Measurements from ENCODE around the gene PPME1.
A peak's percentile ranks its signal among the peaks of the same experiment; 100 is the strongest.

The PPME1 gene

DNA sequence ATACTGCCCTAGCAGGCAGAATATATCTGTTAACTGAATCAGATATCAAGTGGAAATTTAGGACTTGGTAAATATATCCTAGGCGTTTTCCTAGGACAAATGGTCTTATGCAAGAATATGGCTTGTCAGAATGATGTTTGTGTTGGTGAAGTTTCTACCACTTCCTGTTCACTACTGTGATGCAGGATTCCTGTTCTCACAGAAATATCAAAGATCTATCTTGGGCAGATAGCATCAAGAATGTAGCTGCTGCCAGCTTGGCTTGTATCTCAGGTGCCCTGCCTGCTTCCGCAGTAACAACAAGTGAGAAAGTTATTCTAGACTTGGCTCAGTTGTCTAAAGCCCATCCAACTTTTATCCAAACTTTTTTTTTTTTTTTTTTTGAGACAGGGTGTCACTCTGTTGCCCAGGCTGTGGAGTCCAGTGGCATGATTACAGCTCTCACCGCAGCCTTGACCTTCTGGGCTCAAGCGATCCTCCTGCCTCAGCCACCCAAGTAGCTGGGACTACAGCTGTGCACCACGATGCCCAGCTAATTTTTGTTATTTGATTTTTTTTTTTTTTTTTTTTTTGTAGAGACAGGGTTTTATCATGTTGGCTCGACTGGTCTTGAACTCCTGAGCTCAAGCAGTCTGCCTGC, 61.3 kb downstream of the PPME1 start:
- DNase-seq: peak; percentile 56

DNA sequence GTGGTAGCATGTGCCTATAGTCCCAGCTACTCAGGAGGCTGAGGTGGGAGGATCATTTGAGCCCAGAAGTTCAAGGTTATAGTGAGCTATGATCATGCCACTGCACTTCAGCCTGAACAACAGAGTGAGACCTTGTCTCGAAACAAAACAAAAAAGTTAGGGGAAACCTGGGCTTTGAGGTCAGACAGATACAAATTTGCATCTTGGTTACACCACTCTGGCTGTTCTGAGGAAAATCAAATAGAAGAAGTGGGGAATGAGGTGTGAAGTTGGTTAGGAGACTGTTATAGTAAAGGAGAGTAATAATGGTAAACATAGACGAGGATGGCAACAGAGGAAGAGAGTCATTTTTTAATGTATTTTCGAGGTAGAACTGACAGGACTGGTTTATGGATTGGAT, 62.6 kb downstream of the PPME1 start:
- DNase-seq: no peak

DNA sequence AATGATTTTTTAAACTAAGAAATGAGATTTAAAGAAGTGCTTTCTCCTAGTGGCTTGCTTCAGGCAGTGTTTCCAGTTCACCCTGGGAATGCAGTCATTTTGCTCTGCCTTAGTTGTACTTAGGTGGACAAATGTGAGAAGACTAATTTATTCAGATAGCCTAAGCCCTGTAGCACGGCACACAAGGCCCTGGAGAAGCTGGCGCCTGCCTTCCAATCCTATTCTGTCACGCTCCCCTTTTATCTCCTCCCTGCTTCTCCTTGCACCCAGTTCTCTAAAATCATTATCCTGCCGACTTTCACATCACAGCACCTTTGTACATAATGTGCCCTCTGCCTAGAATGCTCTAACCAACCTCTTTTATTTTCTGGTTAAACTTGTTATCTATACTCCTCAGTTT, 64.0 kb downstream of the PPME1 start:
- no peak for DNase-seq

DNA sequence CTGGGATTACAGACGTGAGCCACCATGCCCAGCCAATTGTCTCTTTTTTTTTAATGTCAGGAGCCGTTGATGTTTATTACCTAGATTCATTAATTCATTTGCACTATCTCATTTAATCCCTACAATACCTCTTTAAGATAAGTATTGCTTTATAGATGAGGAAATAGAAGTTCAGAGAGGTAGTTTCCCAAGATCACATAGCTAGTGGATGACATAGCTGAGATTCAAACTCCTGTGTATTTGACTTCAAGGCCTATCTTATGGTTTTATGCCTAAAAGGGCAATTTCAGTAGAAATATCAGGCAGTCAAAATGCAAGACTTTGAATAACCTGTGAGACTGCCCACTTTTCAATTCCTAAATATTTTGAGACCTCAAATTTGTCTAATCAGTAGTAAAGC, 66.5 kb downstream of the PPME1 start:
- DNase-seq: no peak

DNA sequence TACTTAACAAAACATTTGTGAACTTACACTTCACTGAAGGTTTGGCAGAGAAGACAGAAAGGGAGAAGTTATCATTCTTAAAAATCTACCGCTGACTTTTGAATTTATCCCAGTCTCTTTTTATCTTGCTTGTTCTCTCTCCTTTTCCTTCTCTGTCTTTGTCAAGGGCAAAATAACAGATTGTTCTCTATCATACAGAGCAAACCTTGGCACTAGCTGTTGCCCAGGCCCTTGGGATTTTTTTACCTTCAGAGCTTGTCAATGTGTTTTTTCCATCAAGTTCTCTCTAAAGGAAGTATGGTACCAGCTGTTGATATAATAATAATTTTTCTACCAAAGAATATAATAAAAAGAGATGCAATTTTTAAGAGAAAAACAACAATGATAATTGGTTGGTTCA, 67.2 kb downstream of the PPME1 start:
- DNase-seq: no peak

DNA sequence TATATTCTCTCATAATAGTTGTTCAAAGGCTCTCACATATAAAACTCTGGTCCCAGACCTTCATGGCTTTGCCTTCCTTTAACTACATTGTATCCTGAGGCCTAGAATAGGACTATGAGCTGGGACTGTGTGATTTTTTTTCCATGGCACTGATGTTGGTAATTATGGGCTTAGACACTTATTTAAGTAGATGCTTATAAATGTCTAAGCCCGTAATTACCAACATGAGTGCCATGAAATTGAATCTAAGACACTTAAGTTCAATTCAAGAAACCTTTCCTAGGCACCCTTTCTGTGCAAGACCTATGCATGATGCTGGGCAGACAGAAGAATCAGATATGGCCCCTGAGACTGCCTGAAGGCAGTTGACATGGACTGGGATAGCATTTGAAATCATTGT, 77.4 kb downstream of the PPME1 start:
- DNase-seq: no peak

DNA sequence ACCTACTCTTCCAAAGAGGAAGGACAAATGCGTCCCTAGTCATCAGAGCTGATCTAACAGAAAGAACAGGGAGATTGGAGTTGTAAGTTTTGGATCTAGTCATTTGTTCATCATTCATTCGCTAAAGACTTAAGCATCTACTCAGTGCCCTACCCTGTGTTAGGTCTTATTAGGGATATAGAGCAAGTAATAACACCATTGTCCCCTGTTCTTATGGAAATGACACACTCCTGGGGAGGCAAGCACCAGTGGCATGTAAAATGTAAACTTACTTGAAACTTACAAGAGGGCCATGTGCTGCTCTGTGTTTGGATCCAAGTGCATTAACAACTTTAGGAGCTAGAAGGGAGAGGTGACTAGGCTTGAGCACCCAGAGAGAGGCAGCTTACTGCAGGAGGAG, 78.4 kb downstream of the PPME1 start:
- DNase-seq: no peak

DNA sequence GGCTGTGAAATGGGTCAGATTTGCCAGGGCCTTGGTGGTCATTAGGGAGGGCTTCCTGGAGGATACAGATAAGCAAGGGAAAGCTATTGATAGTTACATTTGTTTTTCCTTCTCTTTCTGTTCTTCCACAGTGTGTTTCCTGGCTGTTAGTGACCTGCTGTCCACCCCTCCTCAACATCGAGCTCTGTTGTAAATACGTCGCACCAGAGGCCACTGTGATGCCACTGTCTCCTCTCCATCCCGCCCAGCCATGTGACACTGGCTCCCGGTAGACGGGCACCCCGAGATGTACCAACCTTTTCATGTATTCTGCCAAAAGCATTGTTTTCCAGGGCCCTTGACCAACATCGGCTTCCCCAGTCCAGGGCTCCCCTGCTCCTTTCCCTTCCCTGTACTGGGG, 82.3 kb downstream of the PPME1 start:
- DNase-seq: no peak

DNA sequence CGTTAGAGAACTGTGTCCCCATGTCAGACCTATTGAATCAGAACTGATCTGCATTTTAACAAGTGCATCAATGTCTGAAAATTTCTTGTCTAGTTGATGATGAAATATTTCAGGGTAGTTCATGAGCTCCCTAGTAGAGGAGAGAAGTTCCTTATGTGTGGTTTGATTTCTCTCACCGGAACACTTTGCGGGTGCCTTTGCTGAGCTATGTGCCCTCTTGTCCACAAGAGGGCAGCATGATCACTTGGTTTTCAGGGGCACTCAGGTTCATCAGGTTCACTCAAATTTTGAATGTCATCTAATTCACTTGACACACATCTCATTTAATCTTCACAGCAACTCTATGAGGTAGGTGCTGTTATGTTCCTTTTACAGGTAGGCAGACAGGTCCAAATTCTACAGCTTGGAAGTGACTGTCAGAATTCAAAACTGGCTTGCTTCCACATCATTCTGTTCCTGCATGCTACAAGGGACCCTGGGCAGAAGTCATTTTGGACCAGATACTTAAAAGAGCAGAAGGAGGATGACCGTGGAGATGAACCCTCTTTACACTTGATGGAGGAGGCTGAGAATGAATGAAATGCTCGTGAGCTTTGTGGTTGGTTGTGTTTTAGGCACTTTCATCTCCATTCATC, 84.8 kb downstream of the PPME1 start:
- peak; percentile 57 for DNase-seq

DNA sequence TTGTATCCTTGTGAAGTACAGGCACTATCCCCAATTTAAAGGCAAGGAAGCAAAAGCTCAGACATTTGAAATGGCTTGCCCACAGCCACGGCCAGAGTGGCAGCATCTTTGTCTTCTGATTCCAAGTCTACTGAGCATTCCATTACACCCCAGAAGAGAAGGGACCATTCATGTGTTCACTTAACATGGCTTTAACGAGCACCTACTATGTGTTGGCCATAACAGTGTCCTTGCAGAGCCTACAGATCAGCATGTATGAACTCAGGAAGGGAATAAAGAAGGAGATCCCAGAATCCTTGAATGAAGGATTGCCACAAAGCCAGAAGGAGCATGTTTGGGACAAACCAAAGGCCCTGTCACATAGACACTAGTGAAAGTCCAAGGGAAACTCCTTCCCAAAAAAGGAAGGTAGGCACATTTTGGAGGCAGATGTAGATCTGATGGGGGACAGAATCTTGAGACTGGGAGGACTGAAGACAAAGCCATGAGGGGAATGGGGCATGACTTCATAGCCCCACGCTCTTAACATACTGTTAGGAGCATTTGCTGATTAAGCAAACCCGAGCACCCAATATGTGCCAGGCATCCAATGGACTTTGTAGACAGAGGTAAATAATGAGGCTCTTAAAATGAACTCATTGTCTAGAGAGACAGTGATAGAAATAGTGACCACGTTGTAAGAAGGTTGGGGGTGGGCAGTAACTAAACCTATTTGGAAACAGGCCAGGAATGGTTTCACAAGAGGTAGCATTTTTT, 85.5 kb downstream of the PPME1 start:
- DNase-seq: no peak

DNA sequence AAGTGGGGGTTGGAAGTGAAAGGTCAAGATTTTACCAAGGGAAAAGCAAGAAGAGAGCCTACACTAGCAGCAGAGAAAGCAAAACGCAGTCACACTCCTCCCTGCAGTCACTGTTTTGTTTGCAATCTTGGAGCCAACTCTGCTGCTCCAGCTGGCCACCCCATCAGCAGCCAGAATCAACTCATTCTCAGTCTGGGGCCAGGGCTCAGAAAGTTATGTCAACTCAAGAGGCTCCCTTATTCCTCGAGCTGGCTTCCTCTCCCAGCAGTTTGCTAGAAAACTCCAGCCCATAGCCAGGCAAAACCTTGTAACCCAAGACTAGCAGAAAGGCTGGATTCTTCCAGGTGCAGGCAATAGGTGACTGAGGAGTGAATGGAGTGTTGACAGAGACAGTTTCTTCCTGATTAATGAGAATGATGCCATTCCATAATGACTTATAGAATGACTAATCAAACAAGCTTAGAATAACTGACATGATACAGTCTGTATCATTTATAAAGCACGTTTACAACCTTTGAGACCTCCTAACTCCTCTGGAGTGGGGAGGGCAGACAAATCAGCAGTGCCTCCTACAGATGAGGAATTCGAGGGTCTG, 87.0 kb downstream of the PPME1 start:
- no peak for DNase-seq

DNA sequence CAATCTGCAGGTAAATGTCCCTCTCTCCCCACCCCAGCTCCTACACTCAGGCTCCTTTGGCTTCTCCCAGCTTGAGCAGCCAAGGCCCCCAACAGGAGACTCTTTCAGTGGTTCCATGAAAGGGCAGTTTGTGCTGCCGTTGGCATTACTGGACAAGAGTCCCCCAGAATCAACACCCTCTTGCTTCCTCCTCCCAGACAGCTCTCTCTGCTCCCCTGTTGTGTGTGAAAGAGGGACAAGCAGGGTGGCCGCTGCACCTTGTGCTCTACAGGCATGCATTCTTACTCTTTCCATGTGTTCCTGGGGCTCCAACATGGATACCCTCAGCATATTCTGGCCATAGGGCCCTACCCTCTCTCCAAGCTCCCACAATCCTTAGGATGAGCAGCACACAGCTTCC, 91.6 kb downstream of the PPME1 start:
- DNase-seq: no peak

DNA sequence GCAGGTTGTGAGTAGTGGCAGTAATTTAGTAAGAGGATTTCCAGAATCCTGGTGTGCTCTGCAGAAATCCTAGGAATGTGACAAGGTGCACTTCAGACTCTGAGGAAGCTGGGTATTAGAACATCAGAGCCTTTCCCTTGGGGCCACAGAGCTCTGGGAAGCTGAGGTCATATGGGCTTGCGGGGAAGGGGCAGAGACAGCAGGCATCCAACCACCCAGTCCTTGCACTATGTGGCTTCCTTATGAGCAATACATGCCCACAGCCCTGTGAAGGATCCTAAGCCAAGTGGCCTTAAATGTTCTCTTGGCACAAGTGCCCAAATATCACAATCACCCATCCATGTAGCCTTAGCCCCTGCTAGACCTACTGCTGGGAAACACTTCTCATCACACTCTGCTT, 94.2 kb downstream of the PPME1 start:
- no peak for DNase-seq

DNA sequence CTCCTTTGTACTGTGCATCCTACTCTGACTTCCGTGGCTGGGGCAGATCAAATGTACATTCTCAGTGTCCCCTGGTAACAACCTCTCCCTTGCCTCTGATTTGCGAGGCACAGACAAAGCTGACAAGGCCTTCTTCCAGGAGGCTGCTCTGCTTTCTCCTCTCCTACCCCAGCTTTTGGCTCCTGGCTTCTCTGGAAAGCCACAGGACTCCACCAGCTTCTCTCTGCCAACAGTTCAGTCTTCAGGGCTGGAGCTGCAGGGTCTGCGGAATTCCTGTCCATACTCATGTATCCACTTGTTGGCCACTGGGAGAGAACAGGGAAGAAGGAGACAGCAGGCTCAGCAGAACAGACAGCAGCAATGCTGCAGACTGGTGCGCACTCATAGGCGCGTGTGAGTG, 95.9 kb downstream of the PPME1 start:
- no peak for DNase-seq

DNA sequence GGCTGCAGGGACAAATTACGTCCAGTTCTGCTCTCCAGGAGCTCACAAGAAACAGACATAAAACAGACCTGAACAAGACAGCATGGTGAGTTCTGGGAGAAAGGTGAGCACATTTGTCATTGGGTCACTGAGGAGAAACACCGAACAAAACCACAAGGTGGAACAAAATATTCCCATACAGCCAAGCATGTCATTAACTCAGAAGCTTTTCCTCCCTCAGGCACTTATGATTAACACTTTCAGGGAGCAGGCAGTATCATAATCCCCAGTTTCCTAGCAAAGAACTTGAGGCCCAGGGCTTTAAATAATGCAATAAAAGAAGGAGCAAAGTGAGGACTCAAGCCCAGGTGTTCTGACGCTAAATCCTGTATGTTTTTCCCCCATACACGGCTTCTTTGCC, 97.4 kb downstream of the PPME1 start:
- no peak for DNase-seq

DNA sequence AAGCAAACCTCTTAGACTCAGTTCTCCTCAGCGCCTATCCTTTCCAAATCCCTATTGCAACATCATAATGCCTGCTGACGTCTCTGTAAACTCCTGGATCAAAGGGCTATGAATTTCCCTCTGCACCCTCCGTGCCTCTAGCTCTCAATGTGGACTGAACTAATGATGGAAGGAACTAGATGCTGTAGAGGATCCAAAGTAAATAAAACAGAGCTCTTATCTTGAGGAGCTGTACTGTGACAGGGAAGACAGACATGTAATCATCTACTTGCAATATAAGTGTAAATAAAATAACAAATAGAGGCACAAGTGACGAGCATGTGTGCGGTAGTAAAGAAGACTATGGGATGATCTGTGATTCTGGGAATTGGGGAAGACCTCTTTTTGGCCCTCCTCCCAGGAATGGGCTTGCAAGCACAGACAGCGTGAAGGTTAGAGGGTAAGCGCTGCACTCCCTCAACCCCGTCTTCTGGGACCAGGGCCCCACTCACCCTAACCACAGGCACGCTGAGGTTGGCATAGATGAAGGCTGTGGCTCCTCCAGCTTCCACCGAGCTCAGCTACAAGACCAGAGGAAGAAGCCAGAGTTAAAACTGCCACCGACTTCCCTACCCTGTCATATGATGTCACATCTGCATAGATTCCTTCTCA, 98.2 kb downstream of the PPME1 start:
- DNase-seq: peak; percentile 19

DNA sequence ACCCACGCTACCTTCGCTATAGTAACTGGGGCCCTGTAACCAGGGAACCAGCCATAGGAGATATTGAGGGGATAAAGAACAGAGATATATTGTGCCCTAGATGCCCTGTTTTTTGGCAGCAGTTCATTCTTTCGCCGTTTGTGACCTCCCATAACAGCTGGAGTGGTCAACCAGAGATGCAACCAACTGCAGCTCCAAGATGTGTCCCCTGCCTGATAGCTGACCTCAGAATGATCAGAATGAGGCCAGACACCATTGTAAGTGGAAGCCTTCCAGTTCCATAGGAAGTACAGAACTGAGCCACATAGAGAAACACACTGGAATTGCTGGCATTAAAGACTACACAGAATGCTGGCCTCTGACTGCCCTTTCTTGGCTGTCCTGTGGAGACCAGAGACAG, 101.2 kb downstream of the PPME1 start:
- no peak for DNase-seq

DNA sequence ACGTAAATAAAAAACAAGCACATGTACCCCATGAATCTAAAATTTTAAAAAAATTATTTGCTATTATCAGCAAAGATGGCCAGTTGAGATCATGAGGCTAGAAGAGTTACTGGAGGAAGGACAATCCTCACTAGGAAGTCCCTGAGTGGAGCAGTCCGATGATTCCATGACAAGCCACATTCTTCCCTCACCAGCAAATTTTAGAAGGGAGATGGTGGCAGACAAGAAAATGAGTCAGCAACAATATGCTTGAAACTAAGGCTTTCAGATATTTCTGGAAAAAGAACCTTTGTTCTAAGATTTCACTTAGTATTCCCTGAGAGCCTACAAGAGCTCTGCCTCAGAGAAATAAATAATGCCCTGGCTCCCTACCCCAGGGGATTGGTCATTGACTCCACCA, 105.5 kb downstream of the PPME1 start:
- no peak for DNase-seq

DNA sequence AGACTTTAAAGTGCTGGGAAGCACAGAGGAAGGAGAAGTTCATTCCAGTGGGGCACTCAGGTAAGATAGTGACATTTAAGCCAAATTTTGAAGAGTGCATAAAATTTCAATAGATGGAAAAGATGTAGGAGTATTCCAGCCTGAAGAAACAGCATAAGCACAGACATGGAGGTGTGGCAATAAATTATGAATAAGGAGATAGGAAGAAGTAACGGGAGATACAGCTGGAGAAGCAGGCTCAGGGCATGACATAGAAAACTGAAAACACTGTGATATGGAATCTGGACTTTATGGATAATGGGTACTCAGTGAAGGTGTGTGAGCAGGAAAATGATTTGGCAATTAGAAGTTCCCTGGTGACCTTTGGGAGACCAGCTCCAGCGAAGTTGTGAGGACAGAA, 107.0 kb downstream of the PPME1 start:
- DNase-seq: no peak

DNA sequence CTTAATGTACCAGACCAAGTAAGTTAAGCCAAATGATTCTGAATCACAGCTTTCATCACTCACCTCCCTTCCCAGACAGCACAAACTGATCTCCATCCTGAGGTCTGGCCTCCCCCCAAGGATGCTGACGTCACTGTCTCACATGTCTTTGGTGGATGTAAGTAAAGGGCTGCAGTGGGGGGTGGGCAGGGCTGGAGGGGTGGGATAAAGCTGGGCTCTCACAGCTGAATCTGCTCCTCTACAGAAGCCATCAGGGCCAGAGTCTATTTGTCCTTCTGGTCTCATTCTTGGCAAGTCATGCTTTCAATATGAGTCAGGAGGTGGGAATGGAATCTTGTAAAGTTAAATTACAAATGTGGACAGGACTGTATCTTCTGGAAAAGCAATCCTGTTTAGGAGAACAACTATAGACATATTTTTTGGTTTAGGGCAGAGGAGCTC, 107.7 kb downstream of the PPME1 start:
- DNase-seq: no peak

DNA sequence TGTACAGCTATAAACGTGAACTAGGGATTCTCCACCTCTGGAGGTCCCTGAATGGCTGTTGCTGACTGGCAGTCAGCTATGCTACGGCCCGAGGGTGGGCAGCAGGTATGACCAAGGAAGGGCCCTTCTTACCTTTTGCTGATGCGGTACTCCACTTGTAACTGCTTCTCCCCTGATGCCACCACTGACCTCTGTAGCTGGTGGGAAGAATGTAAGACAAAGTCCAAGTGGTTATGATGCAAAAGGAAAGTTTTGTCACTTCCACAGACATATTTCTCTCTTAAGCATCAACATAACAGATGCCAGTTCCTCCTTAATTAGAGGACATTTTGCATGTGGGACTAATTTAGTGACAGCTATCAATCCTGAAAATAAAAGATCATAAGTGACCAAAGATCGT, 108.2 kb downstream of the PPME1 start:
- DNase-seq: no peak

DNA sequence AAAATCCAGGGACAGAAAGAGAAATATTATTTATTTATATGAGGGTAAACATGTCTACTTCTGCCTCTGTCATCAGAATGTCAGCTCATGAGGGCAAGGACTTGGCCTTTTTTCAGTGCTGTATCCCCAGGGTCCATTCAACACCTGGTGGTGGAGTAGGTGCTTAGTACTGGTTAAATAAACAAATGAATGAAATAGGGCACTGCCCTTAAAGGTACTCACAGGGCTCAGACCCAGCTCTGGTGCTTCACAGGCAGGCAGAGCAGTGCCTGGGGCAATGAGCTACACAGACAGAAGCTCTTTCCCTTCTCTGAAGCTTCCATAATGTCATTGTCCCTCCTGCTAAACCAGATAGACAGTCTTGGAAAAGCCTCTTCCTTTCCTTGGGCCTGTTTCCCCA, 109.4 kb downstream of the PPME1 start:
- no peak for DNase-seq

DNA sequence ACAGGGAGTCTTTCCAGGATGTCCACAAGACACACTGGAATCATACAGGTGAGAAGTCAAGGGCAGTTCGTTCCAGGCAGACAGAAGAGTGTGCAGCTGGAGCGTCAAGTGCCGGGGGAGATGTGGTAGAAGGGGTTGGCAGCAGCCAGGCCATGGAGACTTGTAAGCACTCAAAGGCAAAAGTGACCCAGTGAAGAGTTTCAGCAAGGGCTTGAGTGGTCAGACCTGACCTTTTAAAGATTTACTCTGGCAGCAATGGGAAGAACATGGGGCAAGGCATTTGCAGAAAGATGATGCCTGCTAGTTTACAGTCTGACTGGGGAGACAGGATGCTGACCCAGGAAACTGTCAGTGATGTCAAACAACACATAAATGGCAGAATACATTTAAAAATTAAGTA, 111.3 kb downstream of the PPME1 start:
- no peak for DNase-seq
